ENCODE results near the gene CHMP1A.

CHMP1A gene

DNA sequence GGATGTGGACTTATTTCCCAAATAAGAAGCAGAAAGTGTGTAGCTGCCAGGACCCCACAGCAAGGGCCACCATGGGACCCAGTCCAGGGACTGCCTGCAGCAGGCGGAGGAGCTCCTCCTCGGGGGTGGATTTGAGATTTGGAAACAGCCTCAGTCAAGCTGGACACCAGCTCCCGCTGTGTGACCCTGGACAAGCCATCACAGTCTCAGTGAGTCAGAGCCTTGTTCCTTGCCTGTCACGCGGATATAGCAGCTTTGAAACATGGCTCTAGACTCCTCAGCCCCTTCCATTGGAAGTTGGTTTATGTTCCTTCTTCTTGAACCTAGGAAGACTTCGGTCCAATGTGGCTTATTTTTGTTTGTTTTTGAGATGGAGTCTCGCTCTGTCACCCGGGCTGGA, 56.6 kb downstream of the CHMP1A start:
- no peak for DNase-seq

DNA sequence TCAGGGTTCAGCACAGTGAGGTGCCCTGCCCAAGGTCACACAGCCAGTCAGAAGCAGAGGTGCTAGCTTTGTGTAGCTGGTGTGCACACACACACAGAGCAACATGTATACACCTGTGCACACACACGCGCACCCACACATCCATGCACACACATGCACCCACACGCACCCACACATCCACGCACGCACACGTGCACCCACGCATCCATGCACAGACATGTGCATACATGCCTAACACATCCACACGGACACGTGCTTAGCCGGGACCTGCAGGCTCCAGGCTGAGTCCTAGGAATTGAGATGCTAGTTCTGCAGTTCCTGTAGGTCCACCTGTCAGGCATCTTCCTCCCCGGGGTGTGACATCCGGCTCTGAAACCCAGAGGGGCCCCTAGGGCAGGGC, 57.1 kb downstream of the CHMP1A start:
- no peak for DNase-seq

DNA sequence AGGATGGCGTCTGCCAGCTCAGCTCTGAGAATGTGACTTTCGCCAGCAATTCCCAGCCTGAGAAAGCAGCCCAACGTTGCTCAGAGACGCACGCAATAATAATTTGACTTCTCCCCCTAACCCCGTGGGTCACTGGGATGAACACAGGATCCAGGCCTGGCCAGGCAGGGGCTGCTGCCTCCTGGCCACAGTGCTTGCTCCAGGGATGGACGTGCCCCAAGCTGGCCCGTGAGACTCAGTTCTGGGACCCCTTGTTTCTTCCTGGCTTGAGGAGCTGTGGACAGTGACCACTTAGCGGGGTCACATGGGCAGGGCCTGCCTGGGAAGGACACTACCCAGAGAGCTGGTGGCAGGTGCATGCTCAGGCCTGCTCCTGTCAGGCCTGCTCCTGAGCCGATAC, 57.6 kb downstream of the CHMP1A start:
- DNase-seq: no peak

DNA sequence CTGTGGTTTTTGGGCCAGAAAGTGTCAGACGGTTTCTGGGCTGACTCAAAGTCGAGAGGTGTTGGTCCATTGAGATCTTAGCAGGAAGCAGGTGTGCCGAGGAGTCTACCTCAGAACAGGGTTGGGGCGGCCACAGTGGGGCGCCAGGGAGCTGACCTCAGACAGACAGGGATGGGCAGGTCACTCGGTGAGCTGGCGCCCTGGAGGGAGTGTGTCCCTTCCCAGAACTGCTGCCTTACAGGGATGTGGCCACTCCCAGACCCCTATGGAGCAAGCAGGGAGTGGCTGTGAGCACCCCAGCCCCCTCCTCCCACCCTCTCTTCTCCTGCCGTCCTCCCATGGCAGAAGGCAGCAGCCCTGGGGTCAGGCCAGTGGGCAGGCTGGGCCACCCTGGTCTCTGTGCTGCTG, 58.1 kb downstream of the CHMP1A start:
- peak; percentile 40 for DNase-seq

DNA sequence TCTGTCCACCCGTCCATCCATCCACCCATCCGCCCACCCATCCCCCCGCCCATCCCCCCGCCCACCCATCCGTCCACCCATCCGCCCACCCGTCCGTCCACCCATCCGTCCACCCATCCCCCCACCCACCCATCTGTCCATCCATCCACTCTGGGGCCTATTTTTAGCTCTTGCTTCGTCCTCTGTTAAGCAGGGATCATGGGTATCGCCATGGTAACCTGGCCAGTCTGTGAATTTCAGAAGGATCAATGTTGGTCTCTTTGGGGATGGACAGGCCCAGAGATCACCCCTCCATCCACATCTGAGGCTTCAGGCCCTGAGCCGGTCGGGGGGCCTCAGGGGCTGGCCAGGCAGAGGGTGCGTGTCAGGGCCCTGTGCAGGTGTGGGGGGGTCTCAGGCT, 59.3 kb downstream of the CHMP1A start:
- no peak for DNase-seq

DNA sequence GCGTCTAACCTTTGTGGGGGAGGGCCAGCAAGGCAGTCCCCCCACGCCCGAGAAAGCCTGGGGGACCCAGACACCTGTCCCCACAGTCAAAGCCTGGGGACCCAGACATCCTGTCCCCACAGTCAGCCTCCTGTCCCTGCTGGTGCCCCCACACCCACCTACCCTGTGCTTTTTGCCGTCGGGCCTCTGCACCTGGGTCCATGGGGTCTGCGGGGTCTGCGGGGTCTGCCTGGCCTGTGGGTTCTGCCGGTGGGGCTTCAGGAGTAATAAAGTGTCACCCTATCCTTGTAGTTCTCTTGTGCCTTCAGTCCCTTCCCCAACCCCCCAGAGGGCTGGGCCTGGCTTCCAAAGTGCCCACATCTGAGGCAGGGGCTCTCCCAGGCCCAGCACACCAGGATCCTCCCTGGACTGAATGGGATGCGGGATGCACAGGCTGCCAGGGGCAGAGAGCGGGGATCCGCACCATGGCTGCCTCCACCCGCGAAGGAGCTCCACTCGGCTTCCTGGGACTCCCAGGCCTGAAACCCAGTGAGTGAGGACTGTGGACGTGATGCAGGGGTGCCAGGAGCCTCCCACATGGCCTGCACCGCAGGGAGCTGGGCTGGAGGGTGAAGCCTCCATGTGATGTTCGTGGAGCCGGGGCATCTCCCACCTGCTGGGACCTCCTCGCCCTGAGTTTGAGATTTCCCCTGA, 60.4 kb downstream of the CHMP1A start:
- no peak for DNase-seq

DNA sequence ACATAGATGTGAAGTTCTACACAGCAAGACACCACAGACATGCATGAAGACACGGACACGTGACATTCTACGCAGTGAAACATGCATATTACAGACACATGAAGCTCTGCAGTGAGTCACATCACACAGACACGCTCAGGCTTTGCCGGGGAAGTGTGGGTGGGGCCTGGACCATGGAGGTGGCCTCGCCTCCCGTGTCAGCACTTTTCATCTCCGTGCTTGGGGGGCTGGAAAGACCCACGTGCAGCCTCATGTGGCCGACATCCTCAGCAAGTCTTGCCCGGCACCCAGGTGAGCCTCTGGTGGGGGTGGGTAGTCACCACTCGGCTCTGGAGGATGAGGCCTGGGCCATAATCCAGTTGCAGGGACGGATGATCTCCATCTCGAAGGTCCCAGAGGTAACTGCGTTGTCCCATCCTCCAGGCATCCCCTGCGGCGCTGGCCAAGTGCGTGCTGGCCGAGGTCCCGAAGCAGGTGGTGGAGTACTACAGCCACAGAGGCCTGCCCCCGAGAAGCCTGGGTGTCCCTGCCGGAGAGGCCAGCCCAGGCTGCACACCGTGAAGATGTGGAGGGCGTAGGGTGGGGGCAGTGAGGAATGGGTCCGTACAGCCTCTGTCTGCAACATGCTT, 61.3 kb downstream of the CHMP1A start:
- DNase-seq: no peak

DNA sequence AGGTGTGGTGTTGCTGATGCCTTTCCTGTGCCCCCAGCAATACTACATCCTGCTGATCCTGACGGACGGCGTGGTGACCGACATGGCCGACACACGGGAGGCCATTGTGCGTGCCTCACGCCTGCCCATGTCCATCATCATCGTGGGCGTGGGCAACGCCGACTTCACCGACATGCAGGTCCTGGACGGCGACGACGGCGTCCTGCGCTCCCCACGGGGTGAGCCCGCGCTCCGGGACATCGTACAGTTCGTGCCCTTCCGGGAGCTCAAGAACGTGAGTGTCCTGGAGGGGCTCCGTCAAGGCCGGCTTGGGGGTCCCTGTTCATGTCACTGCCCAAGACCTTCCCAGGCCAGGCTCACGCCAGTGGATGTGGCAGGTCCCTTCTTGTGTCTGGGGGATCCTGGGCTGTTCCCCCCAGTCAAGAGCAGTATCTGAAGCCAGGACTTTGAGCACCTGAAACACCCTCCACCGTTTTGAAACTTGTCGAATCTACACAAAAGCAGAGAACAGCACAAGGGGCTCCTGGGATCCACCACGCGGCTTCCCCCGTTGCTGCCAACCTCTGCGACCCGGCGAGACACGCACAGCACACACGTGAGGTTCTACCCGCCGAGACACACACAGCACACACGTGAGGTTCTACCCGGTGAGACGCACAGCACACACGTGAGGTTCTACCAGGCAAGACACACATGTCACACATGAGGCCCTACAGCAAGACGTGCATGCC, 62.0 kb downstream of the CHMP1A start:
- no peak for DNase-seq
